Muscle of leg (tissue), 11 donors: ENCODE data around the gene CMPK1. TPM values are rescaled to one million over a fixed set of nuclear protein-coding genes. Genes with fewer than 3 reads are reported as not detected.

Experiments
- DNase-seq: peaks from one replicate; pipeline ENCODE4 v3.0.0; 2013
- H3K27ac ChIP-seq: one replicate; pipeline ENCODE4 v1.5.1; 2013; ENCODE audit warnings: mild to moderate bottlenecking, low read length, control low read depth
- H3K27me3 ChIP-seq: one replicate; pipeline ENCODE4 v1.6.1; 2013; ENCODE audit warnings: low read length; ENCODE audit not compliant: control insufficient read depth, insufficient read depth
- H3K36me3 ChIP-seq: one replicate; pipeline ENCODE4 v1.6.1; 2013; ENCODE audit warnings: low read length; ENCODE audit not compliant: control insufficient read depth, insufficient read depth
- H3K4me1 ChIP-seq: one replicate; pipeline ENCODE4 v1.6.1; 2013; ENCODE audit warnings: low read length; ENCODE audit not compliant: control insufficient read depth, insufficient read depth
- H3K4me3 ChIP-seq: one replicate; pipeline ENCODE4 v1.5.1; 2013; ENCODE audit warnings: low read length, control low read depth
- H3K9me3 ChIP-seq: replicated peaks from 2 replicates; pipeline ENCODE4 v1.6.1; 2013; ENCODE audit warnings: low read depth, low read length; ENCODE audit not compliant: control insufficient read depth
- whole genome bisulfite sequencing: methylation state at CpG from one replicate; pipeline ENCODE4 v1.1.5; 2013; ENCODE audit warnings: missing lambda C conversion rate; ENCODE audit not compliant: insufficient coverage; 5-methylcytosine and 5-hydroxymethylcytosine counted together
- polyA plus RNA-seq, 8 donors: library from polyadenylated mRNA; unstranded; fragments of 120-200 nt; gene quantifications; one replicate each; pipeline versions ENCODE4 v1.2.1 to v1.2.3, GENCODE V29; 2013; ENCODE audit warnings: inconsistent platforms in 1 of 8, low replicate concordance in 1 of 8; ENCODE audit not compliant: insufficient read length in 8 of 8, insufficient read depth in 1 of 8
- total RNA-seq: library from RNA; stranded (reverse); fragments of 120-200 nt; gene quantifications from one replicate; pipeline ENCODE4 v1.2.4, GENCODE V29; 2013

The CMPK1 gene
- total and polyA plus RNA-seq, 9 donors = 52.2 to 77.6 (median 69.1) TPM

GRCh38 chr1:47388030-47388890 is 54.7 kb downstream of the CMPK1 start:
- 41% methylated on average over 3 of the region's 10 CpGs for WGBS
- Histone ChIP-seq H3K4me3 (no peak overlapping the region), H3K9me3 (no peaks in the 10 kb centered on the region), H3K4me1 (peaks cover 9% of the 10 kb centered on the region), H3K27me3 (no peaks in the 10 kb centered on the region), H3K36me3 (peaks cover 4% of the 10 kb centered on the region), H3K27ac (peak overlapping the region; percentile 51)
- DNase-seq = peak; percentile 78

- Histone ChIP-seq H3K4me1 (peaks cover 9% of the 10 kb centered on the region), H3K27me3 (no peaks in the 10 kb centered on the region), H3K27ac (no peak overlapping the region), H3K4me3 (no peak overlapping the region), H3K9me3 (no peaks in the 10 kb centered on the region), H3K36me3 (no peaks in the 10 kb centered on the region)
- peak; percentile 68 for DNase-seq
- WGBS = 21% methylated on average over 3 of the region's 3 CpGs
Observed at GRCh38 chr1:47388891-47389238, 55.3 kb downstream of the CMPK1 start.

GRCh38 chr1:47389731-47390130 is 56.1 kb downstream of the CMPK1 start:
- Histone ChIP-seq H3K4me1 (peaks cover 9% of the 10 kb centered on the region), H3K4me3 (no peak overlapping the region), H3K36me3 (no peaks in the 10 kb centered on the region), H3K27me3 (no peaks in the 10 kb centered on the region), H3K9me3 (no peaks in the 10 kb centered on the region), H3K27ac (no peak overlapping the region)
- DNase-seq = no peak
- no CpG with 5 or more reads among the region's 2 CpGs for WGBS

- Histone ChIP-seq H3K9me3 (no peaks in the 10 kb centered on the region), H3K36me3 (no peaks in the 10 kb centered on the region), H3K27me3 (peaks cover 4% of the 10 kb centered on the region), H3K4me1 (peaks cover 9% of the 10 kb centered on the region), H3K27ac (no peak overlapping the region), H3K4me3 (no peak overlapping the region)
- DNase-seq = no peak
- 88% methylated on average over 1 of the region's 2 CpGs for WGBS
Observed at GRCh38 chr1:47390843-47391242, 57.3 kb downstream of the CMPK1 start.

- Histone ChIP-seq H3K9me3 (no peaks in the 10 kb centered on the region), H3K27ac (no peak overlapping the region), H3K27me3 (peaks cover 4% of the 10 kb centered on the region), H3K4me3 (no peak overlapping the region), H3K4me1 (peaks cover 7% of the 10 kb centered on the region), H3K36me3 (no peaks in the 10 kb centered on the region)
- no peak for DNase-seq
- 35% methylated on average over 3 of the region's 5 CpGs for WGBS
Observed at GRCh38 chr1:47393141-47393540, 59.6 kb downstream of the CMPK1 start.

- Histone ChIP-seq H3K4me1 (no peaks in the 10 kb centered on the region), H3K27me3 (peaks cover 13% of the 10 kb centered on the region), H3K4me3 (no peak overlapping the region), H3K27ac (no peak overlapping the region), H3K9me3 (no peaks in the 10 kb centered on the region), H3K36me3 (no peaks in the 10 kb centered on the region)
- no CpG with 5 or more reads among the region's 3 CpGs for WGBS
- DNase-seq = no peak
Observed at GRCh38 chr1:47395433-47395832, 61.8 kb downstream of the CMPK1 start.

GRCh38 chr1:47396671-47397196 is 63.1 kb downstream of the CMPK1 start:
- Histone ChIP-seq H3K4me3 (no peak overlapping the region), H3K36me3 (no peaks in the 10 kb centered on the region), H3K27me3 (peaks cover 18% of the 10 kb centered on the region), H3K9me3 (no peaks in the 10 kb centered on the region), H3K27ac (no peak overlapping the region), H3K4me1 (no peaks in the 10 kb centered on the region)
- WGBS = 100% methylated on average over 4 of the region's 6 CpGs
- no peak for DNase-seq

GRCh38 chr1:47399138-47399845 is 65.7 kb downstream of the CMPK1 start:
- Histone ChIP-seq H3K4me3 (no peak overlapping the region), H3K27me3 (peaks cover 29% of the 10 kb centered on the region), H3K27ac (no peak overlapping the region), H3K36me3 (no peaks in the 10 kb centered on the region), H3K9me3 (no peaks in the 10 kb centered on the region), H3K4me1 (no peaks in the 10 kb centered on the region)
- WGBS = 80% methylated on average over 1 of the region's 4 CpGs
- DNase-seq = no peak

- Histone ChIP-seq H3K27me3 (peaks cover 29% of the 10 kb centered on the region), H3K4me1 (no peaks in the 10 kb centered on the region), H3K27ac (no peak overlapping the region), H3K4me3 (no peak overlapping the region), H3K36me3 (no peaks in the 10 kb centered on the region), H3K9me3 (no peaks in the 10 kb centered on the region)
- no peak for DNase-seq
- 85% methylated on average over 4 of the region's 4 CpGs for WGBS
Observed at GRCh38 chr1:47399846-47400155, 66.2 kb downstream of the CMPK1 start.

- DNase-seq = no peak
- Histone ChIP-seq H3K9me3 (no peaks in the 10 kb centered on the region), H3K36me3 (no peaks in the 10 kb centered on the region), H3K4me3 (no peak overlapping the region), H3K4me1 (peaks cover 4% of the 10 kb centered on the region), H3K27ac (no peak overlapping the region), H3K27me3 (peaks cover 32% of the 10 kb centered on the region)
- WGBS = 83% methylated on average over 1 of the region's 4 CpGs
Observed at GRCh38 chr1:47401761-47402160, 68.2 kb downstream of the CMPK1 start.
